OCI-LY1 (cell line): Measurements from ENCODE around the gene CARD19.

Experiments
- H2AFZ ChIP-seq: fragments of 200-600 bp; sonication (generic), shearing (Covaris generic); 2 replicates; pipeline ENCODE4 v1.6.0; 2014; ENCODE audit warnings: antibody characterized with exemption, mild to moderate bottlenecking, low read length
- H3F3A ChIP-seq: fragments of 200-600 bp; sonication (generic), shearing (Covaris generic); 2 replicates; pipeline ENCODE4 v1.6.0; 2014; ENCODE audit warnings: mild to moderate bottlenecking, antibody characterized with exemption, low read length, moderate library complexity; ENCODE audit not compliant: insufficient read depth
- H3K27ac ChIP-seq: fragments of 200-600 bp; sonication (generic); 2 replicates; pipeline ENCODE4 v1.5.1; 2014; ENCODE audit warnings: low read length, mixed run types, mild to moderate bottlenecking, low read depth; ENCODE audit not compliant: poor library complexity, severe bottlenecking
- H3K27me3 ChIP-seq: fragments of 200-600 bp; sonication (generic); 2 replicates; pipeline ENCODE4 v1.6.0; 2014; ENCODE audit warnings: antibody characterized with exemption, mild to moderate bottlenecking, low read length, moderate library complexity; ENCODE audit not compliant: insufficient read depth
- H3K36me3 ChIP-seq: fragments of 200-600 bp; sonication (generic); 2 replicates; pipeline ENCODE4 v1.6.1; 2014; ENCODE audit warnings: mild to moderate bottlenecking, antibody characterized with exemption, low read length, moderate library complexity, mixed read lengths; ENCODE audit not compliant: insufficient read depth
- H3K4me1 ChIP-seq: fragments of 200-600 bp; sonication (generic); 2 replicates; pipeline ENCODE4 v1.5.1; 2014; ENCODE audit warnings: mild to moderate bottlenecking, low read length, moderate library complexity; ENCODE audit not compliant: insufficient read depth, severe bottlenecking
- H3K4me2 ChIP-seq: fragments of 200-600 bp; sonication (generic), shearing (Covaris generic); 2 replicates; pipeline ENCODE4 v1.6.1; 2014; ENCODE audit warnings: low read length
- H3K4me3 ChIP-seq: fragments of 200-600 bp; sonication (generic); 2 replicates; pipeline ENCODE4 v1.5.1; 2014; ENCODE audit warnings: low read length, low read depth, mild to moderate bottlenecking, mixed read lengths; ENCODE audit not compliant: poor library complexity, severe bottlenecking
- H3K79me2 ChIP-seq: fragments of 200-600 bp; shearing (Covaris generic); 2 replicates; pipeline ENCODE4 v1.6.1; 2016; ENCODE audit warnings: mixed run types, low read length, mixed read lengths; ENCODE audit not compliant: insufficient read depth
- H3K9ac ChIP-seq: fragments of 200-600 bp; sonication (generic), shearing (Covaris generic); 2 replicates; pipeline ENCODE4 v1.6.1; 2014; ENCODE audit warnings: mild to moderate bottlenecking, low read length, mixed read lengths
- H3K9me2 ChIP-seq: fragments of 200-600 bp; sonication (generic), shearing (Covaris generic); 2 replicates; pipeline ENCODE4 v1.6.1; 2014; ENCODE audit warnings: low read depth, mild to moderate bottlenecking, low read length, mixed read lengths
- H3K9me3 ChIP-seq: fragments of 200-600 bp; shearing (Covaris generic); 2 replicates; pipeline ENCODE4 v1.6.1; 2014; ENCODE audit warnings: low read length, mixed read lengths
- H4K20me1 ChIP-seq: fragments of 200-600 bp; sonication (generic), shearing (Covaris generic); 2 replicates; pipeline ENCODE4 v1.6.0; 2016; ENCODE audit warnings: mild to moderate bottlenecking, low read length; ENCODE audit not compliant: insufficient read depth
- CTCF ChIP-seq: fragments of 200-600 bp; sonication (generic), shearing (Covaris generic); IDR thresholded peaks from 2 replicates; pipeline ENCODE4 v1.5.1; 2017; ENCODE audit warnings: mild to moderate bottlenecking, antibody characterized with exemption, low read length, moderate library complexity, mixed read lengths
- EZH2 ChIP-seq: fragments of 200-600 bp; sonication (generic), shearing (Covaris generic); IDR thresholded peaks from 2 replicates; pipeline ENCODE4 v1.8.0; 2017; ENCODE audit warnings: borderline replicate concordance, mixed run types, mild to moderate bottlenecking, antibody characterized with exemption, low read length, moderate library complexity, mixed read lengths

CARD19 gene

DNA sequence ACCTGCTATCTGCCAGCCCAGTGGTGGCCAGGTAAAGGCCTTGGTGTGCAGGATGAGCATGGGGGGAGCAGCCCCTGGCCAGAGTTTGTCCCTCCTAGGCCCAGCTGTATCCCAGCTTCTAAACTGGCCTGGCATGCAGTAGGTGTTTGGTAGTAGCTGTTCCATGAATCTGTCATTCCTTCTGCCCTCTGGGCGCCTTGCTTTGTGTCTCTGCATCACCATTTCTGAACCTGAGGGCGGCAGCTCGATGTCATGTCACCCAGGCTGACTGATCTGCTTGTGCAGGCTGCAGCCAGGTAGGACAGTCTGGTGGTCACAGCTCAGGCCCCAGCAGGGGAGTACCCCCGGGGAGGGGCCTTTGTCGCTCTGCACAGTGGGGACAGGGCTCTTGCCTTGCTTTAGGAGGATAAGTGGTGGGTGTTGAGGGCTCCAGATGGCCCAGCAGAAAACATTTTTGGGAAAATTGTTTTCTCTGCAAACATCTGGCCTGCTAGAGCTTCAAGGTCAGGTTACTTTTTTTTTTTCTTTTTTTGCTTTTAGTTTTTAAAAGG lies 42.2 kb upstream of the CARD19 start:
- peaks cover 11% of the 10 kb centered on the region for H3K4me1 ChIP-seq
- H4K20me1 ChIP-seq, result no peaks in the 10 kb centered on the region
- H3K9me2 ChIP-seq, result no peaks in the 10 kb centered on the region
- TF ChIP-seq EZH2 (no peak), CTCF (no peak)
- no peak overlapping the region for H3K4me2 ChIP-seq
- H3K4me3 ChIP-seq, result no peak overlapping the region
- no peak overlapping the region for H3K27ac ChIP-seq
- no peak overlapping the region for H3K9ac ChIP-seq
- no peaks in the 10 kb centered on the region for H3K9me3 ChIP-seq
- H3K79me2 ChIP-seq, result no peaks in the 10 kb centered on the region
- no peaks in the 10 kb centered on the region for H3K36me3 ChIP-seq
- no peaks in the 10 kb centered on the region for H3F3A ChIP-seq
- no peak overlapping the region for H2AFZ ChIP-seq
- no peaks in the 10 kb centered on the region for H3K27me3 ChIP-seq

- Histone ChIP-seq H3K4me3 (no peak overlapping the region), H3K9ac (no peak overlapping the region), H4K20me1 (no peaks in the 10 kb centered on the region), H3K27me3 (no peaks in the 10 kb centered on the region), H3K4me1 (peaks cover 18% of the 10 kb centered on the region), H3K4me2 (no peak overlapping the region), H2AFZ (no peak overlapping the region), H3F3A (no peaks in the 10 kb centered on the region), H3K27ac (no peak overlapping the region), H3K79me2 (no peaks in the 10 kb centered on the region), H3K36me3 (no peaks in the 10 kb centered on the region), H3K9me3 (no peaks in the 10 kb centered on the region), H3K9me2 (no peaks in the 10 kb centered on the region)
- no peak for TF ChIP-seq EZH2
- TF ChIP-seq CTCF, result no peak
These were observed 41.0 kb upstream of the CARD19 start for GRCh38 chr9:93054758-93055704.

DNA sequence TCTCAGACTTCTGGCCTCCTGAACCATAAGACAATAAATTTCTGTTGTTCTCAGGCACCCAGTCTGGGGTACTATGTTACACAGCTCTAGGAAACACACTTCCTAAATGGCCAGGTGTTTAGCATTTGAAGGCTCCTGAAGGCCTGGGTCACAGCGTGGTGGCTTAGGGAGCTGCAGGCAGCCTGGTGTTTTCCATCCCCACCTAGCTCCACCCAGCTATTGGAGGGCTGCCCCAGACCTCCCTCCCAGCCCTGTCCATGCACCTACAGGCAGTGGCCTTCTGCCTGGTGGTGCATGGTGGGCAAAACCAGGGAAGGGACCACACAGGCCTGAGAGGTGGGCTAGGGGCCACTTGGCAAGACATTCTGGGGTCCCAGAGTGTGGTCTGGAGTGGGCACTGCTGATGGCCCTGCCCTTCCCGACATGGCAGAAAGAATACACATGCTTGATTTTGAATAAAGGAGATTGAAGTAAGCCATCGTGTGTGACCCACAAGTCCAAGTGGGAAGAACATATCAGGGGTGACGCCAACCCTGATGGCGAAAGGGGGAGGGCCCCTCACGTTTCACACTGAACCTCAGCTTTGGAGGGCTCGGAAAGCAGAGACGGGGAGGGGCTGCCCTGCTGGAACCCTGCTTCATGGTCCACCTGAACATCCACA lies 38.8 kb upstream of the CARD19 start:
- Histone ChIP-seq H3K9ac (no peak overlapping the region), H3K27me3 (no peaks in the 10 kb centered on the region), H3K9me3 (no peaks in the 10 kb centered on the region), H2AFZ (no peak overlapping the region), H3K79me2 (no peaks in the 10 kb centered on the region), H4K20me1 (no peaks in the 10 kb centered on the region), H3K4me2 (no peak overlapping the region), H3K9me2 (no peaks in the 10 kb centered on the region), H3F3A (no peaks in the 10 kb centered on the region), H3K4me1 (peaks cover 39% of the 10 kb centered on the region), H3K27ac (no peak overlapping the region), H3K36me3 (no peaks in the 10 kb centered on the region), H3K4me3 (no peak overlapping the region)
- no peak for TF ChIP-seq EZH2
- no peak for TF ChIP-seq CTCF
